DOHH2 (cell line): Measurements from ENCODE around the gene HNRNPUL1.

Experiments used
- H3F3A ChIP-seq: fragments of 200-600 bp; sonication (generic), shearing (Covaris generic); 2 replicates; pipeline ENCODE4 v1.6.0; 2016; ENCODE audit warnings: antibody characterized with exemption, mild to moderate bottlenecking; ENCODE audit not compliant: control insufficient read depth, insufficient read depth
- H3K27ac ChIP-seq: fragments of 200-600 bp; sonication (generic); 2 replicates; pipeline ENCODE4 v1.5.1; 2014; ENCODE audit warnings: low read depth, mild to moderate bottlenecking, low read length, moderate library complexity
- H3K27me3 ChIP-seq: fragments of 200-600 bp; sonication (generic); 2 replicates; pipeline ENCODE4 v1.6.1; 2014; ENCODE audit warnings: mild to moderate bottlenecking, low read length, mixed read lengths; ENCODE audit not compliant: control insufficient read depth
- H3K36me3 ChIP-seq: fragments of 200-600 bp; sonication (generic); 2 replicates; pipeline ENCODE4 v1.6.1; 2014; ENCODE audit warnings: mild to moderate bottlenecking, low read length, moderate library complexity, mixed read lengths; ENCODE audit not compliant: control insufficient read depth
- H3K4me1 ChIP-seq: fragments of 200-600 bp; sonication (generic); 2 replicates; pipeline ENCODE4 v1.6.1; 2014; ENCODE audit warnings: mild to moderate bottlenecking, low read length, mixed read lengths; ENCODE audit not compliant: control insufficient read depth
- H3K4me2 ChIP-seq: fragments of 200-600 bp; sonication (generic); 2 replicates; pipeline ENCODE4 v1.6.0; 2014; ENCODE audit warnings: mild to moderate bottlenecking, low read length, moderate library complexity
- H3K4me3 ChIP-seq: fragments of 200-600 bp; sonication (generic); 2 replicates; pipeline ENCODE4 v1.5.1; 2014; ENCODE audit warnings: mild to moderate bottlenecking, low read length, mixed read lengths
- H3K79me2 ChIP-seq: fragments of 200-600 bp; sonication (generic); 2 replicates; pipeline ENCODE4 v1.6.1; 2014; ENCODE audit warnings: mild to moderate bottlenecking, low read length, mixed read lengths; ENCODE audit not compliant: control insufficient read depth
- H3K9me2 ChIP-seq: fragments of 200-600 bp; sonication (generic); replicated peaks from 2 replicates; pipeline ENCODE4 v1.6.1; 2014; ENCODE audit warnings: mild to moderate bottlenecking, low read length, mixed read lengths; ENCODE audit not compliant: control insufficient read depth
- H3K9me3 ChIP-seq: fragments of 200-600 bp; sonication (generic); 2 replicates; pipeline ENCODE4 v1.6.1; 2014; ENCODE audit warnings: antibody characterized with exemption, low read length, mixed read lengths; ENCODE audit not compliant: control insufficient read depth, insufficient read depth
- H4K20me1 ChIP-seq: fragments of 200-600 bp; sonication (generic); 2 replicates; pipeline ENCODE4 v1.6.0; 2014; ENCODE audit warnings: low read depth, mild to moderate bottlenecking, antibody characterized with exemption, low read length, moderate library complexity; ENCODE audit not compliant: control insufficient read depth, insufficient read depth
- CTCF ChIP-seq: fragments of 200-600 bp; sonication (generic); IDR thresholded peaks from one replicate; pipeline ENCODE4 v1.5.1; 2014; ENCODE audit warnings: antibody characterized with exemption, mild to moderate bottlenecking, low read depth, low read length; ENCODE audit not compliant: poor library complexity, severe bottlenecking
- EZH2phosphoT487 ChIP-seq: fragments of 200-600 bp; sonication (generic); IDR thresholded peaks from 2 replicates; pipeline ENCODE4 v1.6.1; 2017; ENCODE audit warnings: borderline replicate concordance, mild to moderate bottlenecking, antibody characterized with exemption, low read length, moderate library complexity, mixed read lengths

HNRNPUL1 gene

GRCh38 chr19:41298348-41298964 lies 34.3 kb downstream of the HNRNPUL1 start:
- H3K79me2 ChIP-seq: peaks cover 21% of the 10 kb centered on the region
- peaks cover 9% of the 10 kb centered on the region for H3F3A ChIP-seq
- H3K9me2 ChIP-seq: no peaks in the 10 kb centered on the region
- H3K36me3 ChIP-seq: peaks cover 100% of the 10 kb centered on the region
- H3K9me3 ChIP-seq: no peaks in the 10 kb centered on the region
- H3K4me1 ChIP-seq: peaks cover 90% of the 10 kb centered on the region
- H3K4me2 ChIP-seq: 0 out of 2 replicates have a peak overlapping the region, but pooled peaks have one; percentile 27
- TF ChIP-seq EZH2phosphoT487: no peak
- TF ChIP-seq CTCF: no peak
- no peak overlapping the region for H3K4me3 ChIP-seq
- no peaks in the 10 kb centered on the region for H3K27me3 ChIP-seq
- no peaks in the 10 kb centered on the region for H4K20me1 ChIP-seq
- peak overlapping the region; percentile 52 for H3K27ac ChIP-seq

DNA sequence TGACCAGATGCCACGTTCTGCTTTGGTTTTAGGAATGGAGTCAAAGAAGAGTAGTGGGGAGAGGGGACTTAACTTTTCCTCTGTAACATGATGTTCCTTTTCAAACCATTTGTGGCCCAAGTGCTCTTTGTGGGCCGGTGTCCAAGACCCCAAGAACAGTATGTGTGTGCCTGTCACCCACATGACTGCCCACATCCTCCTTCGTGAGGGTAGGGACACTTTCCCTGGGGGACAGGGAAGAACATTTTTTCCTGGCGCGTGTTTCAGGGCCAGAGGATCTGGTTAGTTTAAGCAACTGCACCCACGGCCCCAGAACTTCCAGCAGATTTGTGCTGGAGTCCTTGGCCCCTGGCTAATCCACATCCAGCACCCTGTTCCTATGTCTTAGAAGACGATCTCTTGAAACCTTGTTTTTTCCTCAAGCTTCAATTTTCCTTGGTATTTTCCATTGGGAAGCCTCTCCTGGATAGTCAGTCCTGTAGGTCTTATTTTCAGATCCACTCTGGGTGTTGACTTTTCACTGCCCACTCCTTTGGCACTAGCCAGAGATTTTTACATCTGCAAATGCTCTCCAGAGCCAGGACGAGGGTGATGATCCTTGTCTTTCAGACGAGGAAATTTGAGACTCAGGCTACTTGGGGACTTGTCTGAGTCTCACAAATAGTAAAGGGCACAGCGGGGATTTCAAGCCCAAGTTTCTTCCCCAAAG lies 35.0 kb downstream of the HNRNPUL1 start:
- Histone ChIP-seq H3K36me3 (peaks cover 100% of the 10 kb centered on the region), H4K20me1 (no peaks in the 10 kb centered on the region), H3K9me2 (no peaks in the 10 kb centered on the region), H3K79me2 (peaks cover 20% of the 10 kb centered on the region), H3K4me3 (no peak overlapping the region), H3K4me2 (no peak overlapping the region), H3K4me1 (peaks cover 87% of the 10 kb centered on the region), H3K9me3 (no peaks in the 10 kb centered on the region), H3K27me3 (no peaks in the 10 kb centered on the region), H3K27ac (0 out of 2 replicates have a peak overlapping the region, but pooled peaks have one; percentile 0), H3F3A (peaks cover 9% of the 10 kb centered on the region)
- no peak for TF ChIP-seq EZH2phosphoT487
- TF ChIP-seq CTCF: no peak

GRCh38 chr19:41299755-41300089 lies 35.5 kb downstream of the HNRNPUL1 start:
- Histone ChIP-seq H3K4me3 (no peak overlapping the region), H3K9me2 (no peaks in the 10 kb centered on the region), H3K9me3 (no peaks in the 10 kb centered on the region), H3K79me2 (peaks cover 20% of the 10 kb centered on the region), H3K4me2 (no peak overlapping the region), H4K20me1 (no peaks in the 10 kb centered on the region), H3K27me3 (no peaks in the 10 kb centered on the region), H3F3A (peaks cover 9% of the 10 kb centered on the region), H3K27ac (0 out of 2 replicates have a peak overlapping the region, but pooled peaks have one; percentile 0), H3K4me1 (peaks cover 83% of the 10 kb centered on the region), H3K36me3 (peaks cover 100% of the 10 kb centered on the region)
- TF ChIP-seq EZH2phosphoT487 (no peak), CTCF (no peak)
